ENCODE results near the gene CD40LG. TPM values are rescaled to one million over a fixed set of nuclear protein-coding genes. Genes with fewer than 3 reads are reported as not detected.

CD40LG gene
- polyA plus RNA-seq, 3 donors, result 0.14 to 0.34 (median 0.24) TPM

DNA sequence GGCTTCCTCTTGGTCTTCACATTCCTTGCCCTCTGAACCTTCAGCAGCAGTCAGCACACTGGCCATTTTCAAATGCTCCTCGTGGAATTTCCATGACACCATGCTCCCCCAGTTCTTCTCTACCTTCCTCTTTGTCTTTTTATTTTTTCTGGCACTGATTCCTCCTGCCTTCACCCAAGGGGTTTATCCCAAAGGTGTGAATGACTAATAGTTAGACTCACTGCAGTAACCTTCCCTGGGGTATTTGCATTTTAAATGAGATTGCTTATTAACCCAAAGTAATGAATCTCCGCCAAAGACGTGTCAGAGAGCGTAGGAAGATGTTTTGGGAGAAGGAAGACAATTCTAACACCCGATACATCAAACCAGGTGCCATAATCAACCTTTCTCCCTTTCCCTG, 36.2 kb downstream of the CD40LG start:
- WGBS, 3 donors, result 68 to 95% (median 85%) methylated on average over 5 of the region's 5 CpGs
- no peak overlapping the region for H3K27ac ChIP-seq (ENCODE audit: low read depth, low read length)

DNA sequence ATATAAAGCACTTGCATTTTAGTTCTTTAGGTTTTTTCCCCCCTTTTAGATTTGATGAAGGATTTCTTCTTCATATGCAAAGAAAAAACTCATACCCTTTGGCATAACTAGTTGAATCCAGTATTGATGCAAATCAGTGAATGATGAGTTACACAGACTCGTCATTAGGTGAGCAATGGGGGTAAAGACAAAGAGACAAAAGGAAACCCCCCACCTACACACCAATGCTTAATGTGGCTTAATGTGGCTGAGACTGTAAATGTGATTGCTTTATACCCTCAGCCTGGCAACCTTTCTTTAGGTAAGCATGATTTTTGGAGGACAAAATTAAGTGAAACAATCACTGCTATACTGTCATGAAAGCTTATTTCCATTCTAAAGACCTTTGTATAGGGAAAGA, 39.5 kb downstream of the CD40LG start:
- no peak overlapping the region for H3K27ac ChIP-seq (ENCODE audit: low read depth, low read length)
- 59 to 88% (median 85%) methylated on average over 1 of the region's 1 CpG for WGBS, 3 donors

DNA sequence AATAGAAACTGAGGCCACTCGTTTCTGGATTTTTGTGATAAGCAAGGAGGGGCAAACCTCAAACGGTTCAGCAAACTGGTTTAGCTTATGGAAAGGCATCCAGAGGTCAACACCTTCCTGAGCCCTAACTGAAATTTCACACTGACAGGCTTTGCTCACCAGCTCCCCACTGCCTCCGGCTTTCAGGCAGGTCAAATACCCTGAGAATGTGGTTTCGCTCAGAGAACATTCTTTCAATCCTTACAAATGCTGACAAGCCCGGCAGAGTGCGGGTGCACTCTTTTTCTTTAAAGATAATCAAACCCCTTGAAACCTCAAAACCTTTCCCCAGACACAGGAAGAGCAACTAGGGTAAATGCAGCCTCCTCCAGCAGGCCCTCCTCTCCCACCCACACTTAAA, 41.5 kb downstream of the CD40LG start:
- no peak overlapping the region for H3K27ac ChIP-seq (ENCODE audit: low read depth, low read length)
- 61 to 67% (median 61%) methylated on average over 6 of the region's 6 CpGs for WGBS, 3 donors

DNA sequence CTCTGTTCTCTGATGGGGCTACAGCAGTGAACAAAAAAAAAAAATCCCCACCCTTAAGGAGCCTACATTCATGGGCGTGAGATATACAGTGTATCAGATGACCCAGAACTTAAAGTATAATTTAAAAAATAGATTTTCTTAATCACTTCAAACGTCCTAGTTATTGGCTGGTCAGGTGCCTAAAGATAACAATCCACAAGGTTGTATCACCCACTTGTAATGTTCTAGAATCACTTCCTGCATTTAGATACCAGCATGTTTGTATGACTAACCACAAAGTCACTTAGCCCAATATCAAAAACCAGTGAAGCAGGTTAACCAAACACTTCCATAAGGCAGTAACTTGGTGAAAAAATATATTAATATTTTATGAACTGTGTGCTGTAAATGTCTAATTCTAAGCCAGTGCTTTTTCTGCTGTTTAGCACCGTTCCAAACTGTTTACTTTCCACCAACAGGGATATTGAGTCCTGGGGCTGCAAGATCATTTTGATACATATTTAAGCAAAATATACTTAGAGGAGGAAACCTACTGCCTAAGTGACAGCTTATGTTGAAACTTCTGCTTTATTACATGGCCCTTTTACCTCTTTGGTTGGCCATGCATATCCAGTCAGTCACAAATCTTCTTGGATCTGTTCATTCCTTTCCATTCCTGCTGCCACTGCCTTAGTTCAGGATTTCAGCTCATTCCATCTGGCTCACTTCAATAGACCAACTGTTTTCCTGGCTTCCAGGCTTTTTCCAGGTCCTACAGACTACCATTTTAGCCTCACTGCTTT, 43.3 kb downstream of the CD40LG start:
- H3K27ac ChIP-seq (ENCODE audit: low read depth, low read length), result no peak overlapping the region
- 50 to 79% (median 60%) methylated on average over 3 of the region's 3 CpGs for WGBS, 3 donors

DNA sequence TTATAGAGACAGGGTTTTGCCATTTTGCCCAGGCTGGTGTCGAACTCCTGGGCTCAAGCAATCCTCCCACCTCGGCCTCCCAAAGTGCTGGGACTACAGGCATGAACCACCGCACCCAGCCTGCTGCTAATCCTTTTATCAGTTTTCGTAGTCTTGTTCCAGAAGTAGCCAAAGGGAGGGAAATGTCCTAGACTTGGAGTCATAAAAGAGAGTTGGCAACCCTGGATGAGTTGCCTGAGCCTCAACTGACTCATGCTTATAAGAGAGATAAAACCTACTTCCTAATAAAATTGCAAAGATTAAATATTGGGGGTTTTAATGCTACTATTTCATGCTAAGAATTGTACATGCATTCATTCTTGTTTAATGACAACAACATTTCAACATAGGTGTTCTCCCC, 44.3 kb downstream of the CD40LG start:
- 71 to 98% (median 96%) methylated on average over 4 of the region's 4 CpGs for WGBS, 3 donors
- no peak overlapping the region for H3K27ac ChIP-seq (ENCODE audit: low read depth, low read length)

DNA sequence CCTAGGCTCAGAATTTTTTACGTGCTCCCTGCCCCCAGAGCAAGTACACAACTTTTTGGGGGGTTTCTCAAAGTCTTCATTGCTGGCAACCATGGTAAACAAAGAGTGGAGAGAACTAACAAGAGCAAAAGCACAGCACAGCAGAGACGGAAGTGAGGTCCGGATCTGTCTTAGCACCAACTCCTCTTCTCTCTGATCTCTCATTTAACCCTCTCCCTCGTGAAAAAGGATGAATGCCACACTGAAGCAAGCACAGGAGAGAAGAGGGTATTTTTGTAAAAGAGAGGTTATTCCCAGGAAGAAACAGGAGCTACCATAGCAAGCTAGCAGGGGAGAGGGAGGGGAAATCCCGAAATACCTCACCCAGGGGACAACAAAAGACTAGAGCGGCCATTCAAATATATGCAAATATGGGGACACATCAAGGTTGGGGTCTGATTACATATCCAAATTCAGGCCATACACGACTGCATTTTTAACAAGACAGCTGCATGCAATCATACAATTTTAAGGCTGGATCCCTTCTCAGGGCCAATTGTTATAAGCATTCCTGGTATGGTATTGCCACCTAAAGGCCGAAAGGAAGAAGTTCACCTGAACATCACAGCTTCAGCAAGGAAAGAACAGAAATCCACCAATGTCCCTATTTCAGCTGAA, 46.6 kb downstream of the CD40LG start:
- 39 to 58% (median 49%) methylated on average over 8 of the region's 8 CpGs for WGBS, 3 donors
- no peak overlapping the region for H3K27ac ChIP-seq (ENCODE audit: low read depth, low read length)

DNA sequence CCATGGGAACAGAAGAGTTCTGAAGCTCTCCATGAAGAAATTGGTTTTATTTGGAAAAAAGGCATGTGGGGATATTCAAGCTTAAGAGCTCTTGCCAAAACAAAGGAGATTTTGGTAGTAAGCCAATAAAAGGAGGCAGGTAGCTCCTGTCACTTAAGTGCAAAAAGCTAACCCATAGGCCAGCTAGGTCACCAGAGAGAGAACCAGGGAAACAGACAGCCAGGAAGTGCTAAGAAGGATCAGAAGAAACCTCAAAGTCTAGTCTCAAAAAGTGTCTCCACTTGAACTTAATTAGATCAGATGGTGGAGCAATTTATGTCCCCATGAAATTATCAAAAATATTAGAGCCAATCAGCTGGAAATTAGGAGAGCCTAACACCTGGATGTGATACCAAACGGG, 49.2 kb downstream of the CD40LG start:
- WGBS, 3 donors, result 59 to 93% (median 80%) methylated on average over 1 of the region's 1 CpG
- H3K27ac ChIP-seq (ENCODE audit: low read depth, low read length), result no peak overlapping the region

DNA sequence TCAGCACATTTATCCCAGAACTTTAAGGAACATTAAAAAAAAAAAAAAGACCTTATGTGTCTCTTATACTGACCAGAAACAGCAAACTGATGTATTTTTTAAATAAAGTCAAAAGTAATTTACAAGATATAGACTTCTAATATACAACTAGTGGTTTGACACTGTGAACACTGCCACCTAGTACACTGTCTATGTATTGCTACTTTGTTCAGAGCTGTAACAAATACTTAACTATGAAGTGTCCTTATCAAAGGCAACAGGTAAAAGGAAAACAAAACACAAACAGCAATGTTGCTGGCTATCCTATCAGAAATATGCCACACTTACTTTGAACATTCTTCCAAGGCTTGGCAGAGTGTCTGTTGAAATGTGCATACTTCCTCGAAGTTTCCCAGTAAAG, 60.4 kb downstream of the CD40LG start:
- 59 to 75% (median 69%) methylated on average over 1 of the region's 1 CpG for WGBS, 3 donors
- H3K27ac ChIP-seq (ENCODE audit: low read depth, low read length), result no peak overlapping the region

Other genes with a start within 250 kb of the CD40LG start
- under 1 TPM in 1 of 3 donors, not detected in 2; 0.03 TPM for gene BRS3, start 160.2 kb upstream of the CD40LG start, polyA plus RNA-seq
- 10 to 100 TPM; 16.0 to 75.0 (median 32.7) TPM for gene HTATSF1, start 150.6 kb upstream of the CD40LG start, polyA plus RNA-seq
- gene VGLL1, start 115.9 kb upstream of the CD40LG start, polyA plus RNA-seq, result under 1 TPM in 1 of 3 donors, not detected in 2; 0.15 TPM
- 10 to 100 TPM in 2 of 3 donors, 1 to 10 TPM in 1; 2.7 to 46.5 (median 19.7) TPM for gene ARHGEF6, start 132.8 kb downstream of the CD40LG start, polyA plus RNA-seq
- 100 to 1,000 TPM in 2 of 3 donors, 10 to 100 TPM in 1; 99.6 to 132 (median 111) TPM for gene RBMX, start 232.6 kb downstream of the CD40LG start, polyA plus RNA-seq

Measured in adipose tissue (tissue), 3 donors.